ENCODE measurements around the gene UBE2B.
"Not testable (repeated sequence)": the region's sequence is repeated elsewhere in the genome, so short reads cannot be mapped to it uniquely, and the experiment has no call there.

UBE2B gene

DNA sequence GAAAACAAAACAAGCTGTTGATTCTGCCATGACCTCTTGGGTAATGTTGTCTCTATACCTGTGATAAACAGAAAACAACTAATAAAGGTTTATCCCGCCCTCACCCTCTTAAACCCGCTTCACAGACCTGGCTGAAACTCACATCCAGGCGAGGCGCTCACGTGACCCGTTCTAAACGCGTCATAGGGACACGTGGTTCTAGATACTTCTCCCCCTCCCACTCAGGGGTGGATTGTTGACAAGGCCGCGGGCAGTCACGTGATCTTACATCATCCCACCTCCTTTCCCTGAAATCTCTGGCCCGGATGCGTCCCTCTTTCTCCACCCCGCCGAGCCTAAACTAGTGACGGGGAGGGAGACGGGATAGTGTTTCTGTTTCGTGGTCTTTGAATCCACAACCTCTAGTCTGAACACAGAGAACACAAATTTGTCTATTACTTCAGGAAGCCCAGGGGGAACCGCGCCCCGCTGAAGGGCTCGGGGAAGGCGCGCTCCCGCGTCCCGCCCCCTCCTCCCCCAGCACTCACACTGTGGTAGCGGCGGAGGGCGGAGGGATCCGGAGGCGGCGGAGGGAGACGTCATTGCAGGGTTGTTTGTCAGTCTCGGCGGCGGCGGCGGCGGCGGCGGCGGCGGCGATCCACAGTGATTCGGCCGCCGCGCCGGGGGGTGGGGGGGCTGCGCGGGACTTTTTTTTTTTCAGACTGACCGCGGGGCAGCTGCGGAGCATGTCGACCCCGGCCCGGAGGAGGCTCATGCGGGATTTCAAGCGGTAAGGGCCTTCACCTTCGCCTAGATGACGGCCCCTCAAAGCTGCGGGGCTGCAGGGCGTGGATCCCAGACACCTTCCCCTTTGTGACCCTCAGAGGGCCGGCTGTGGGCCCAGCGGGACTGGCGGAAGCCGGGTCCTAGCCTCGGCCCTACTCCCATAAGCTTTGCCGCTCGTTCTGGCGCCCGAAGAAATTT is at the start of gene UBE2B:
UBE2B (plus strand) TSS at position 699 of the 963 bp plus-strand sequence; CDS start at position 726, 27 bp downstream.
- peaks cover 5% of the 10 kb centered on the region for H3K4me1 ChIP-seq (ENCODE audit: control insufficient read depth, insufficient read depth, low read length)
- no peaks in the 10 kb centered on the region for H3K9me3 ChIP-seq (ENCODE audit: control insufficient read depth, insufficient read depth, low read length)
- peak within 1 kb of the TSS; percentile 94 for H3K9ac ChIP-seq (ENCODE audit: low read depth, low read length)
- no peaks in the 10 kb centered on the region for H3K36me3 ChIP-seq (ENCODE audit: control insufficient read depth, insufficient read depth, low read length)
- peak within 1 kb of the TSS; percentile 96 for H3K4me3 ChIP-seq (ENCODE audit: low read depth, low read length)
- H3K27me3 ChIP-seq (ENCODE audit: control insufficient read depth, insufficient read depth, low read length): no peaks in the 10 kb centered on the region

DNA sequence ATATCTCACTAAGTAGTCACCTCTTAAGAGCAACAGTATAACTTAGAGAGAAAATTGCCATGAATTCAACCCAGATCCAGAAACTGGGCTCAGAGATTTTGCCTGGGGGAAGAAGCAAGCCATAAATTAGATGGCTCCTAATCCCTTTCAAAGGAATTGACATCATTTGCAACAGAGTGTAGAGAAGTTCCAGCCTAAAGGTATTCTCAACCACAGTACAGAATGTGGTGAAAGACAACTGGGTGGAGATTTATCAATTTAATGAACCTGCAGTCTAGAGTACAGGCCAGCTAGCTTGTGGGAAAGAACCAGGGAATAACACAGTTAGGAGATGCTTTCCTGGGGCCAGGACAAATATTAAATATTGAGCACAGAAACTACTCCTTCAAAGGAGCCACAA is 44.0 kb upstream of the UBE2B start:
- H3K4me1 ChIP-seq (ENCODE audit: control insufficient read depth, insufficient read depth, low read length): no peaks in the 10 kb centered on the region
- no peaks in the 10 kb centered on the region for H3K27me3 ChIP-seq (ENCODE audit: control insufficient read depth, insufficient read depth, low read length)
- H3K4me3 ChIP-seq (ENCODE audit: low read depth, low read length): no peak overlapping the region
- no peaks in the 10 kb centered on the region for H3K36me3 ChIP-seq (ENCODE audit: control insufficient read depth, insufficient read depth, low read length)
- H3K9ac ChIP-seq (ENCODE audit: low read depth, low read length): no peak overlapping the region
- peaks cover 3% of the 10 kb centered on the region for H3K9me3 ChIP-seq (ENCODE audit: control insufficient read depth, insufficient read depth, low read length)

DNA sequence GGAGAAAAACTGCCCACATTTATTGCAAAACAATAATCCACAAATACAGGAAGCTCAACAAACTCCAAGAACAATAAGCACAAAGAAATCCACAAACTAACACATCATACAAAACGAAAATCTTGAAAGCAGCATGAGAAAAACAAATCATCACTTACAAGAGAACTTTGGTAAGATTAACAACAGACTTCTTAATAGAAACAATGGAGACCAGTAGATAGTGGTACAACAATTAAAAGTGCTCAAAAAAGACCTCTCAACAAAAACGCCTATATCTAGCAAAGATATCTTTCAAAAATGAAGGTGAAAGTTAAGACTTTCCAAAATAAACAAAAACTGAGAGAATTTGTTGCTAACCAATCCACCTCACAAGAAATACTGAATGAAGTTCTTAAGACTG is 42.8 kb upstream of the UBE2B start:
- Histone ChIP-seq H3K9me3 (ENCODE audit: control insufficient read depth, insufficient read depth, low read length) (peaks cover 3% of the 10 kb centered on the region), H3K4me1 (ENCODE audit: control insufficient read depth, insufficient read depth, low read length) (no peaks in the 10 kb centered on the region)

DNA sequence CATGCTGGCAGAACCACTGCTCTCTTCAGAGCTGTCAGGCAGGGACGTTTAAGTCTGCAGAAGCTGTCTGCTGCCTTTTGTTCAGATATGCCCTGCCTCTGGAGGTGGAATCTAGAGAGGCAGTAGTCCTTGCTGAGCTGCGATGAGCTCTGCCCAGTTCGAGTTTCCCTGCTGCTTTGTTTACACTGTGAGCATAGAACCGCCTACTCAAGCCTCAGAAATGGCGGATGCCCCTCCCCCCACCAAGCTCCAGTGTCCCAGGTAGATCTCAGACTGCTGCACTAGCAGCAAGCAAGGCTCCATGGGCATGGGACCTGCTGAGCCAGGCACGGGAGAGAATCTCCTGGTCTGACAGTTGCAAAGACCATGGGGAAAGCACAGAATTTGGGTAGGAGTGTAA is 34.5 kb upstream of the UBE2B start:
- H3K9me3 ChIP-seq (ENCODE audit: control insufficient read depth, insufficient read depth, low read length); H3K27me3 ChIP-seq (ENCODE audit: control insufficient read depth, insufficient read depth, low read length); H3K4me1 ChIP-seq (ENCODE audit: control insufficient read depth, insufficient read depth, low read length); H3K4me3 ChIP-seq (ENCODE audit: low read depth, low read length); H3K36me3 ChIP-seq (ENCODE audit: control insufficient read depth, insufficient read depth, low read length); H3K9ac ChIP-seq (ENCODE audit: low read depth, low read length): not testable (repeated sequence)

More for the DNA sequence above, 42.8 kb upstream of the UBE2B start:
- Histone ChIP-seq H3K9ac (ENCODE audit: low read depth, low read length) (no peak overlapping the region), H3K4me3 (ENCODE audit: low read depth, low read length) (no peak overlapping the region), H3K27me3 (ENCODE audit: control insufficient read depth, insufficient read depth, low read length) (no peaks in the 10 kb centered on the region), H3K36me3 (ENCODE audit: control insufficient read depth, insufficient read depth, low read length) (no peaks in the 10 kb centered on the region)

DNA sequence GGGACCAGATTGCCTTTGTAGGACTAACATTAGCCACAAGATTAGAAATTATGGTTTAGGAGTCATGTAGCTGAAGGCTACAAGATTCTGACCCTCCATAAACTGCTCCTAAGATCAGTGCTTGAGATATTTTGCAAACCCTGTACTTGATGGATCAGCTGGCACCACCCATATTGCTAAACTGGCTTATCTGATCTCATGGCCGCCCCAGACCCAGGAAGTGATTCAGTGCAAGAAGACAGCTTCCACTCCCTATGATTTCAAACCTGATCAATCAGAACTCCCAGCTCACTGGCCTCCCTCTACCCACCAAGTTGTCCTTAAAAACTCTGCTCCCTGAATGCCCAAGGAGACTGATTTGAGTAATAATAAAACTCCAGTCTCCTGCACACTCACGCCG is 27.9 kb upstream of the UBE2B start:
- not testable (repeated sequence) for H3K4me3 ChIP-seq (ENCODE audit: low read depth, low read length); H3K36me3 ChIP-seq (ENCODE audit: control insufficient read depth, insufficient read depth, low read length); H3K27me3 ChIP-seq (ENCODE audit: control insufficient read depth, insufficient read depth, low read length); H3K9me3 ChIP-seq (ENCODE audit: control insufficient read depth, insufficient read depth, low read length); H3K9ac ChIP-seq (ENCODE audit: low read depth, low read length)
- H3K4me1 ChIP-seq (ENCODE audit: control insufficient read depth, insufficient read depth, low read length): peaks cover 11% of the 10 kb centered on the region

DNA sequence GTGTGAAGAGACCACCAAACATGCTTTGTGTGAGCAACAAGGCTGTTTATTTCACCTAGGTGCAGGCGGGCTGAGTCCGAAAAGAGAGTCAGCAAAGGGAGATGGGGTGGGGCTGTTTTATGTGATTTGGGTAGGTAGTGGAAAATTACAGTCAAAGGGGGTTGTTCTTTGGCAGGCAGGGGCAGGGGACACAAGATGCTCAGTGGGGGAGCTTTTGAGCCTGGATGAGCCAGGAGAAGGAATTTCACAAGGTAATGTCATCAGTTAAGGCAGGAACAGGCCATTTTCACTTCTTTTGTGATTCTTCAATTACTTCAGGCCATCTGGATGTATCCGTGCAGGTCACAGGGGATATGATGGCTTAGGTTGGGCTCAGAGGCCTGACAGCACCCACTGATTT is 25.9 kb upstream of the UBE2B start:
- not testable (repeated sequence) for H3K9me3 ChIP-seq (ENCODE audit: control insufficient read depth, insufficient read depth, low read length); H3K9ac ChIP-seq (ENCODE audit: low read depth, low read length); H3K27me3 ChIP-seq (ENCODE audit: control insufficient read depth, insufficient read depth, low read length); H3K36me3 ChIP-seq (ENCODE audit: control insufficient read depth, insufficient read depth, low read length); H3K4me3 ChIP-seq (ENCODE audit: low read depth, low read length)
- H3K4me1 ChIP-seq (ENCODE audit: control insufficient read depth, insufficient read depth, low read length): peaks cover 11% of the 10 kb centered on the region

DNA sequence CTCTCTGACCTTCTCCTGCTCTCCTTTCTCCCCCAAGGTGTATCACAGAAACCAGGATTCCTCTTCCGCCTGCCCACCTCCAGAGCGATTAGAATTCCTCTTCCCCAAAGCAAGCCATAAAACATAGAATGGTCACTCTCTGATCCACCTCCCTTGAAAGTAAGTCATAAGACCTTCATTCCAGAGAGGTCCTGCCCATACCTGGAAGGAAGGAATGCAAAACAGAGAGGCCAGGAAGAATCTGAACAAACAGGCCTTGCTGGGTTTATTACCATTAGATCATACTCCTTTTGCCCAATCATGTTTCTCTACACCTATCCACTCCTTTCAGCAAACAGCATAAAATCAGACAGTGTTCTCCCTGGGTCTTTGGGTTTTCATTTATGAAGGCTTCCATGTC is 25.4 kb upstream of the UBE2B start:
- no peaks in the 10 kb centered on the region for H3K36me3 ChIP-seq (ENCODE audit: control insufficient read depth, insufficient read depth, low read length)
- no peaks in the 10 kb centered on the region for H3K9me3 ChIP-seq (ENCODE audit: control insufficient read depth, insufficient read depth, low read length)
- H3K4me1 ChIP-seq (ENCODE audit: control insufficient read depth, insufficient read depth, low read length): peaks cover 11% of the 10 kb centered on the region
- H3K4me3 ChIP-seq (ENCODE audit: low read depth, low read length): no peak overlapping the region
- H3K27me3 ChIP-seq (ENCODE audit: control insufficient read depth, insufficient read depth, low read length): no peaks in the 10 kb centered on the region
- H3K9ac ChIP-seq (ENCODE audit: low read depth, low read length): no peak overlapping the region

DNA sequence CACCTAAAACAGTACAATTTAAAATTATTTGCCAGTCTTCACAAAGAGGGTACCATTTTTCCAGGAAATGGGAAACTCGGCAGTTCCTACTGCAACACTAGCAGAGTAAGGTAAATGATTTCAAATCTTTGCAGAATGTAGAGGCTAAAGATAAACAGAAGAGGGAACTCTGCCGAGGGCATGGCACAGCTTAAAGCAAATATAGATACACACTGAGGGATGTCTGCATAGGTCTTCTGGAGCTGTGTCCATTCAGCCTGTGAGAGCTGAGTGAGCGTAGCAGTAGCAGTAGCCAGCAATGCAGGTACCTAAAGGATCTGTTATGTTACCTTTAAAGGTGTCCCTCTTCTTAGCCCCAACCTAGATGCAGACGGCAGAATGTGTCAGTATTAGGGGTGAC is 21.9 kb upstream of the UBE2B start:
- Histone ChIP-seq H3K4me1 (ENCODE audit: control insufficient read depth, insufficient read depth, low read length) (peaks cover 11% of the 10 kb centered on the region), H3K9me3 (ENCODE audit: control insufficient read depth, insufficient read depth, low read length) (no peaks in the 10 kb centered on the region)

DNA sequence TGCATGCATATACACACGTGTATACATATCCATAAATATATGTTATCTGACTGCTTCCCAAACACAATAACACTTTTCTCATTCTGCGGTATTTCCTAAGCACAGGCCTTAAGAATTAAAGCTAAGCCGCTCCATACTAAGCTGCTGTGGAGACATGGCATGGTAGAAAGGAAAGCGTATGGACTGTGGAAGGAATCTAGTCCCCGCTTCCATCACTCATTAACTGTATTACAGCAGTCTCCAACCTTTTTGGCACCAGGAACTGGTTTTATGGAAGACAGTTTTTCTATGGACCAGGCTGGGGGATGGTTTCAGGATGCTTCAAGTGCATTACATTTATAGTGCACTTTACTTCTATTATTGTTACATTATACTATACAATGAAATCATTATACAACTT is 15.7 kb upstream of the UBE2B start:
- Histone ChIP-seq H3K27me3 (ENCODE audit: control insufficient read depth, insufficient read depth, low read length) (no peaks in the 10 kb centered on the region), H3K4me3 (ENCODE audit: low read depth, low read length) (no peak overlapping the region), H3K9me3 (ENCODE audit: control insufficient read depth, insufficient read depth, low read length) (no peaks in the 10 kb centered on the region), H3K9ac (ENCODE audit: low read depth, low read length) (no peak overlapping the region), H3K4me1 (ENCODE audit: control insufficient read depth, insufficient read depth, low read length) (no peaks in the 10 kb centered on the region), H3K36me3 (ENCODE audit: control insufficient read depth, insufficient read depth, low read length) (no peaks in the 10 kb centered on the region)

More for the DNA sequence above, 21.9 kb upstream of the UBE2B start:
- H3K27me3 ChIP-seq (ENCODE audit: control insufficient read depth, insufficient read depth, low read length): no peaks in the 10 kb centered on the region
- no peaks in the 10 kb centered on the region for H3K36me3 ChIP-seq (ENCODE audit: control insufficient read depth, insufficient read depth, low read length)
- H3K9ac ChIP-seq (ENCODE audit: low read depth, low read length): no peak overlapping the region
- H3K4me3 ChIP-seq (ENCODE audit: low read depth, low read length): no peak overlapping the region

DNA sequence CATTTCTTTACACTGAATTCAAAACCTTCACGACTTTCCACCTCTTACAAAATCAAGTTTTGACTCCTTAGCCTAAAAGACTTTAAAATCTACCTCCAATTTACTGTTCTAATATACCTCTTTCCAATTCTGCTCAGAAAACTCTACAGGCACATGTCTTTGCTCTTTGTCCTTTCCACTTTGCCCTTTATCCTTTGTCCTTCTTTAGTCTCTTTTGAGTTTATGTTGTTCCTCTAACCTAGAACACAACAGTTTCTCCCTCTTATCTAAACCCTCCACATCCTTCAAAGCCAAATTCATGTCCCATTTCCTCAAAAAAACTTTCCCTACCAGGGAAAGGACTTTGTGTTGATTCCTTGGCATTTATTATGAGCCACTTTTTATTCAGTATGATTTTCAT is 5.8 kb upstream of the UBE2B start:
- Histone ChIP-seq H3K27me3 (ENCODE audit: control insufficient read depth, insufficient read depth, low read length) (no peaks in the 10 kb centered on the region), H3K9me3 (ENCODE audit: control insufficient read depth, insufficient read depth, low read length) (no peaks in the 10 kb centered on the region), H3K36me3 (ENCODE audit: control insufficient read depth, insufficient read depth, low read length) (no peaks in the 10 kb centered on the region), H3K4me1 (ENCODE audit: control insufficient read depth, insufficient read depth, low read length) (peaks cover 5% of the 10 kb centered on the region), H3K4me3 (ENCODE audit: low read depth, low read length) (peak overlapping the region; percentile 1), H3K9ac (ENCODE audit: low read depth, low read length) (no peak overlapping the region)

DNA sequence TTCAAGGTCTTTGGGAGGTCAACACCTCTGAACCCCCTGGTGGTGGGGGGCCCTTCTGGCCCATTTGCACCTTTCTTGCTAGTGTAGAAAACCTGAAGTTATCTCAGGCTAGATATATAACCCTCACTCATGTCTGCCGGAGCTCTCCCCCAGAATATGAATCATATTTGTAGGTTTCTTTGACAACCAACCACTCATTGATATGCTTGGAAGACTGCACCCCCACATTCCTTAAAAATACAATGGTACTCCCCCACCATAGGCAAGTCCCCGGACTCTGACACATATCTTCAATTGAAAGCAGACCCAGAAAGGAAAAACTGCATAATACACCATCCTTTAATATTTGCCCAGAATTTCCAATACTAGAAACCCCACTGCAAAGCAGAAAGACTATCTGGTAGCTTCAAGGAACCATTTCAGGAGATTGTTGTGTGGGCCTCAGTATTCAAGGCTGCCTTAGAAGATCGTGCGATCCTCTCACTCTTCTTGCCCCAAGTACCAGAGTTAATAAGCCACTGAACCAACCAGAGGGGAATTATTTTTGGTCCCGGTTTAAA is 978 bp upstream of the UBE2B start:
- H3K36me3 ChIP-seq (ENCODE audit: control insufficient read depth, insufficient read depth, low read length): no peaks in the 10 kb centered on the region
- H3K9ac ChIP-seq (ENCODE audit: low read depth, low read length): peak overlapping the region; percentile 55
- H3K9me3 ChIP-seq (ENCODE audit: control insufficient read depth, insufficient read depth, low read length): no peaks in the 10 kb centered on the region
- H3K27me3 ChIP-seq (ENCODE audit: control insufficient read depth, insufficient read depth, low read length): no peaks in the 10 kb centered on the region
- H3K4me3 ChIP-seq (ENCODE audit: low read depth, low read length): peak overlapping the region; percentile 60
- H3K4me1 ChIP-seq (ENCODE audit: control insufficient read depth, insufficient read depth, low read length): peaks cover 5% of the 10 kb centered on the region

DNA sequence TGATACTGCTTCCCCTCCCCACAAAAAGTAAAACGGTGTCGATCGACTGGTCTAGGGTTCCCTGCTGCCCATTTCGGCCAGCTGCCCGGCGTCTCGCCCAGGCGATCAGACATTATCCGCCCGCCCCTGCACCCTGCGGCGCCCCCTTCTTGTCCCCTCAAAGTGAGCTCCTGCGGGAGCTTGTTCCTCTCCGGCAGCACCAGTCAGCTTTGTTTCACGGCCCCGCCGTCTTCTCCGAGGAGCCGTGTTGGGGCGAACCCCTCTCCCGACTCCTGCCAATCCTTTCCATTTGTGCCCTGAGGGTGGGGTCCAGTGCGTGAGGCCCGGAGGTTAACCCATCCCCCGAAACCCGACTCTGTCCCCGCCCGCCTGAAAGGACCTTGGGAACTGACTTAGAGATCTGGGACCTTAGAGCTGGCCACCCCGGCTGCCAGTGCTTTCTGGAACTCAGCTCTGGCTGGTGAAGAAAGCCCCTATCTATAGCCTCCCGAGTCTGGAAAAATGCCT is 518 bp downstream of the UBE2B start:
- Histone ChIP-seq H3K36me3 (ENCODE audit: control insufficient read depth, insufficient read depth, low read length) (no peaks in the 10 kb centered on the region), H3K4me3 (ENCODE audit: low read depth, low read length) (peak overlapping the region; percentile 96), H3K27me3 (ENCODE audit: control insufficient read depth, insufficient read depth, low read length) (no peaks in the 10 kb centered on the region), H3K9ac (ENCODE audit: low read depth, low read length) (peak overlapping the region; percentile 94), H3K4me1 (ENCODE audit: control insufficient read depth, insufficient read depth, low read length) (peaks cover 5% of the 10 kb centered on the region), H3K9me3 (ENCODE audit: control insufficient read depth, insufficient read depth, low read length) (no peaks in the 10 kb centered on the region)
